C4-2B (cell line): ENCODE measurements around the gene TEAD2.

Source experiments
- ZFX ChIP-seq: fragments of 450-650 bp; IDR thresholded peaks from 2 replicates; pipeline ENCODE4 v1.6.1; 2017
- TF ChIP-seq, protein P1 (sequence below): fragments of 450-650 bp; conservative IDR thresholded peaks from 2 replicates; pipeline ENCODE4 v1.5.1; 2017; ENCODE audit warnings: mild to moderate bottlenecking

DNA sequence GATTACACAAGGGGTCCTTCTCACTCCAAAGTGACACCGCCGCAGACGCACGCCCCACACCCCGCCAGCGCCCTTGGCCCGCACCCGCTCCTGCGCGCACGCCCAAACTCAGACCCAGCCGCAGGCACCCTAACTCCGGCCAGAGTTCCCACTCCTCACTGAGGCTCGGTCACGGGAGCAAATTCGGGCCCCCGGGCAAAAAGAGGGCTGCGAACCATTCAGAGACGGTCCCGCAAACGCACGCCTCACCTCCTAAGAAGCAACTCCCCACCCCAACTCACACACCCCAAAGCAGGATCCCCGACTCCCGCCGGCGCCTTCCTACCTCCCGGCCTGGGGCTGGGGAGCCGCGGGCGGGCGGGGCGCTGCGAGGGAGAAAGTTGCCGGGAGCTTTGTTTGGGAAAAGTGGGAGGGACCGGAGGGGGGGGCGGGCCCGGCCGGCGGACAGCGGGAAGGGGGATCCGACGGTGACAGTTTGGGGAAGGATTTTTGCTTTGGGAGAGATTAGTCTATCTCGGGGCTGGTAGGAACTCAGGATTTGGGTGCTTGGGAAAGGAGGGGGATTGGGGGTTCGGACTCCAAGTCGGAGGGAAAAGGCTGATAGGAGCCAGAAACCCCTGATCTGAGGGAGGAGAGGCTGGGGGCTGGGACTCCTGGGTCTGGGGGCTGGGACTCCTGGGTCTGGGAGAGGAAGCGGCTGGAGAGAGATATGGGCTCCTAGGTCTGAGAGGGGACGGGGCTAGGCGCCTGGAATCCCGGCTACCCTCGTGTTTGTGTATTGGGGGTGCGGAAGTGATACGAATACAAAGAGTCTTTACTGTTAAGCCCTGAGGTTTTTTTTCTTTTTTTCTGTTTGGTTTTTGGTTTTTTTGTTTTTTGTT, at the start of gene TEAD2:
- TF ChIP-seq, protein P1, sequence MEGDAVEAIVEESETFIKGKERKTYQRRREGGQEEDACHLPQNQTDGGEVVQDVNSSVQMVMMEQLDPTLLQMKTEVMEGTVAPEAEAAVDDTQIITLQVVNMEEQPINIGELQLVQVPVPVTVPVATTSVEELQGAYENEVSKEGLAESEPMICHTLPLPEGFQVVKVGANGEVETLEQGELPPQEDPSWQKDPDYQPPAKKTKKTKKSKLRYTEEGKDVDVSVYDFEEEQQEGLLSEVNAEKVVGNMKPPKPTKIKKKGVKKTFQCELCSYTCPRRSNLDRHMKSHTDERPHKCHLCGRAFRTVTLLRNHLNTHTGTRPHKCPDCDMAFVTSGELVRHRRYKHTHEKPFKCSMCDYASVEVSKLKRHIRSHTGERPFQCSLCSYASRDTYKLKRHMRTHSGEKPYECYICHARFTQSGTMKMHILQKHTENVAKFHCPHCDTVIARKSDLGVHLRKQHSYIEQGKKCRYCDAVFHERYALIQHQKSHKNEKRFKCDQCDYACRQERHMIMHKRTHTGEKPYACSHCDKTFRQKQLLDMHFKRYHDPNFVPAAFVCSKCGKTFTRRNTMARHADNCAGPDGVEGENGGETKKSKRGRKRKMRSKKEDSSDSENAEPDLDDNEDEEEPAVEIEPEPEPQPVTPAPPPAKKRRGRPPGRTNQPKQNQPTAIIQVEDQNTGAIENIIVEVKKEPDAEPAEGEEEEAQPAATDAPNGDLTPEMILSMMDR = no peak
- TF ChIP-seq ZFX = no peak
